Colonic mucosa (tissue), 4 donors: ENCODE results near the gene SOX12. TPM values are rescaled to one million over a fixed set of nuclear protein-coding genes. Genes with fewer than 3 reads are reported as not detected.

ENCODE experiments used
- DNase-seq: peaks from one replicate; pipeline ENCODE4 v3.0.0-alpha.2; 2020
- H3K27ac ChIP-seq: fragments of 200-600 bp; one replicate; pipeline ENCODE4 v1.8.0; 2021
- H3K27me3 ChIP-seq: fragments of 200-600 bp; one replicate; pipeline ENCODE4 v1.8.0; 2021
- H3K36me3 ChIP-seq: fragments of 200-600 bp; one replicate; pipeline ENCODE4 v1.8.0; 2021
- H3K4me1 ChIP-seq: fragments of 200-600 bp; one replicate; pipeline ENCODE4 v1.8.0; 2021; ENCODE audit warnings: mild to moderate bottlenecking
- H3K4me3 ChIP-seq: fragments of 200-600 bp; one replicate; pipeline ENCODE4 v1.8.0; 2021
- H3K9ac ChIP-seq, 2 donors: one replicate each; pipeline ENCODE4 v1.7.0; 2013; ENCODE audit warnings: control low read depth in 2 of 2, low read depth in 2 of 2, low read length in 2 of 2
- H3K9me3 ChIP-seq: fragments of 200-600 bp; one replicate; pipeline ENCODE4 v1.8.0; 2021
- CTCF ChIP-seq: fragments of 200-600 bp; IDR thresholded peaks from one replicate; pipeline ENCODE4 v1.8.0; 2022; ENCODE audit warnings: antibody characterized with exemption, mild to moderate bottlenecking
- intact Hi-C: fragments of 100-400 bp; cut with DNase I; formaldehyde crosslinking; loops from one replicate; pipeline ENCODE4 v1.14.1; 2022
- total RNA-seq, 2 donors: library from RNA; stranded (reverse); fragmentation: NEBNext Ultra II Directional in 1 of 2; extraction: Animal tissue kit (Norgen Biotek cat#: 25700) in 1 of 2; gene quantifications; one replicate each; pipeline ENCODE4 v1.2.1, GENCODE V29; 2021
- donor health status: healthy.
- donor health status: DM: no; HTN: no; CAD: no.
- donor health status: DM: no; HTN: no; CAD: no.

The SOX12 gene
- total RNA-seq, 2 donors from 2014 or later, result 5.0 to 7.5 TPM

GRCh38 chr20:312866-313265, 12.5 kb upstream of the SOX12 start:
- Histone ChIP-seq H3K27ac (no peak overlapping the region), H3K9ac (no peak overlapping the region), H3K9me3 (no peaks in the 10 kb centered on the region), H3K27me3 (no peaks in the 10 kb centered on the region), H3K36me3 (no peaks in the 10 kb centered on the region), H3K4me1 (no peaks in the 10 kb centered on the region), H3K4me3 (no peak overlapping the region)
- intact Hi-C loops, result no loop called here
- DNase-seq, result no peak
- TF ChIP-seq CTCF, result no peak

- Histone ChIP-seq H3K27ac (no peak overlapping the region), H3K9ac (no peak overlapping the region), H3K4me3 (no peak overlapping the region), H3K9me3 (no peaks in the 10 kb centered on the region), H3K4me1 (no peaks in the 10 kb centered on the region), H3K36me3 (no peaks in the 10 kb centered on the region), H3K27me3 (no peaks in the 10 kb centered on the region)
- no peak for DNase-seq
- TF ChIP-seq CTCF, result no peak
- intact Hi-C loops, result no loop called here
These were observed 11.9 kb upstream of the SOX12 start for GRCh38 chr20:313402-313801.

GRCh38 chr20:313948-314347, 11.4 kb upstream of the SOX12 start:
- H3K36me3 ChIP-seq, result no peaks in the 10 kb centered on the region
- H3K4me3 ChIP-seq, result no peak overlapping the region
- H3K9ac ChIP-seq, result no peak overlapping the region
- no peak for DNase-seq
- no peaks in the 10 kb centered on the region for H3K27me3 ChIP-seq
- intact Hi-C loops, result no loop called here
- H3K4me1 ChIP-seq, result no peaks in the 10 kb centered on the region
- no peaks in the 10 kb centered on the region for H3K9me3 ChIP-seq
- no peak overlapping the region for H3K27ac ChIP-seq
- no peak for TF ChIP-seq CTCF

GRCh38 chr20:316316-317068, 8.9 kb upstream of the SOX12 start:
- intact Hi-C loops, result no loop called here
- Histone ChIP-seq H3K4me3 (no peak overlapping the region), H3K9me3 (no peaks in the 10 kb centered on the region), H3K36me3 (no peaks in the 10 kb centered on the region), H3K4me1 (no peaks in the 10 kb centered on the region), H3K27ac (no peak overlapping the region), H3K9ac (no peak overlapping the region), H3K27me3 (no peaks in the 10 kb centered on the region)
- TF ChIP-seq CTCF, result no peak
- no peak for DNase-seq

- no peaks in the 10 kb centered on the region for H3K36me3 ChIP-seq
- TF ChIP-seq CTCF, result no peak
- no peaks in the 10 kb centered on the region for H3K27me3 ChIP-seq
- intact Hi-C loops, result loop anchor here (10.0 kb wide), 1 partner anchor 50 kb away; no protein-coding TSS in a partner anchor
- H3K4me3 ChIP-seq, result peak overlapping the region; percentile 59
- no peaks in the 10 kb centered on the region for H3K4me1 ChIP-seq
- peak overlapping the region; percentile 81 to 98 for H3K9ac ChIP-seq
- H3K27ac ChIP-seq, result peak overlapping the region; percentile 89
- H3K9me3 ChIP-seq, result no peaks in the 10 kb centered on the region
- DNase-seq, result peak; percentile 97
These were observed 941 bp upstream of the SOX12 start for GRCh38 chr20:324177-325044.
